ENCODE measurements around the gene F7.

The F7 gene

DNA sequence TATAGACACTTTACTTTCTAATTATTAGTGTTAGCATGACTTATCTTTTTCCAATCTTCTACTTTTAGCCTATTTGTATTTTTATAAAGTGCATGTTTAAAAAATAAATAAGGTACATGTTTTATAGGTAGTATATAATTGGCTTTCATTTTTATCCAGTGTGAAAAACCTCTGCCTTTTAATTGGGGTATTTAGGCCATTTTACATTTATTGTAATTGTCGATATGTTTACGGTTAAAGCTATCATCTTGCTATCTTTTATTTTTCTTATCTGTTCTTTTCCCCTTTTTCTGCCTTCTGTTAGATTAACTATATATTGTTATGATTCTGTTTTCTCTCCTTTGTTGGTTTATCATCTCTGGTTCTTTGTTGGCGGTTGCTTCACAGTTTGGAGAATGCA is 62.0 kb downstream of the F7 start:
- no peak for DNase-seq (ENCODE audit: low read depth in 1 of 2, low spot score in 1 of 2)

DNA sequence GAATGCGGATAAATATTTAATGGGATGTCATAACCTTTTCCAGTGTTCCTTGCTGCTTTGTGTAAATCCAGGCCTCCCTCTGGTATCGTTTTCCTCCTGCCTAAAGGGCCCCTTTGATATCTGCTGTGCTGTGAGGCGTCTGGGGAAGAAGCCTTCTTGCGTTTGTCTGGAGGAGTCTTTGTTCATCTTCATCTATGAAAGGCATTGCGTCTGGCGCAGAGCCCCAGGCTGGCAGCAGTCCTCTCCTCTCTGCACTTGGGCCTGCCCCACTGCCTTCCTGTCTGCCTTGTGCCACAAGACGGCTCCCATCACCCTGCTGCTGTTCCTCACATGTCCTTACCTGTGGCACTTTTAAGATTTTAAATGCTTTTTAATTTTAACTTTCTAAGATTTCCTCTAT is 62.6 kb downstream of the F7 start:
- DNase-seq (ENCODE audit: low read depth in 1 of 2, low spot score in 1 of 2): no peak

DNA sequence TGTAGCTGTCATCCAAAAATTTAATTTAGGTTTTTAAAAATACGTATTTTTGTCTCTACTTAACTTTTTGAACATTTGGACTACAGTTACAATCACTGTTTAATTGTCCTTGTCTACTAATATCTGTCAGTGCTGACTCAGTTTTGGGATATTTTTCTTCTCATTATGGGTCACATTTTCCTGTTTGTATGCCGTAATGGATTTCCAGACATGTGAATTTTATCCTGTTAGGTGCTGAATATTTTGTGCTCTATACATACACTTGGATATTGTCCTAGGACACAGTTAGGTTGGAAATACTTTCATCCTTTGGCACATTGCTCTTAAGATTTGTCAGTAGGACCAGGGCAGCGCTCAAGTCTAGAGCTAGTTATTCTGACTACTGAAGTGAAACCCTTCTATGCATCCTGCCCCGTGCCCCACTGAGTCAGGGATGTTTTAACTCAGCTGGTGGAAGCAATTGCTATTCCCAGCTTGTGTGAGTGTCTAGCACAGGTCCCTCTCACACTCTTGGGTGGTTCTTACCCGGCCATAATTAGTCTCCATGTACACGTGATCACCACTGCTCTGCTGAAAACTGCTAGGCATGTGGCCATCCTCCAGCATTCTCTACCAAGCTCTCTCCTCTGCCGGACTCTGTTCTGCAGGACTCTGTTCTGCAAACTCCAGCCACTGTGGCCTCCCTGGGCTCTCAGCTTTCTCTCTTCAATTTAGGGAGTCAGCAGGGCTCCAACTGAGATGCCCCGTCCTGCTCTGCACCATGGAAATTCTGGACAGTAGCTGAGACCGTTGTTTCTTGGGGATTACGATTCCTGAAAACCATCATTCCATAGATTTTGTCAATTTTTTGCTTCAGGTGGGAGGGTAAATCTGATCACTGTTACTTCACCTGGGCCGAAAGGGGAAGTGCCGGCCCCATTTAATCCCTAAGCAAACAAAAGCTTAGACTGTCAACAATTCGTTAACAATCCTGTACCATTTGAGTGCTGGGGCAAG is 64.0 kb downstream of the F7 start:
- DNase-seq (ENCODE audit: low read depth in 1 of 2, low spot score in 1 of 2): no peak
